CD4-positive, alpha-beta T cell treated with Interleukin-4 for 1 hour (primary cell): ENCODE results near the gene MOGAT2.
"Not testable (repeated sequence)": the region's sequence is repeated elsewhere in the genome, so short reads cannot be mapped to it uniquely, and the experiment has no call there.

ENCODE experiments used
- DNase-seq, 2 donors: peaks; one replicate each; pipeline ENCODE4 v3.0.0-alpha.2; 2020 to 2022

Gene MOGAT2

GRCh38 chr11:75717608-75718418, at the start of gene MOGAT2:
TSS of gene MOGAT2 (plus strand) at chr11:75717838. CDS start at chr11:75717889, 51 bp downstream.
- DNase-seq = no peak

GRCh38 chr11:75668451-75669297, 49.0 kb upstream of the MOGAT2 start, which contains the start of gene MAP6:
TSS of gene MAP6 (minus strand) at chr11:75669038. CDS start at chr11:75668369, 669 bp downstream.
- no peak for DNase-seq

GRCh38 chr11:75673977-75674582, 43.6 kb upstream of the MOGAT2 start:
- DNase-seq = peak in 1 of 2 donors; percentile 11

- DNase-seq = no peak
Observed at GRCh38 chr11:75677275-75677674, 40.4 kb upstream of the MOGAT2 start.

GRCh38 chr11:75677909-75678308, 39.7 kb upstream of the MOGAT2 start:
- no peak for DNase-seq

GRCh38 chr11:75678620-75679259, 38.9 kb upstream of the MOGAT2 start:
- no peak for DNase-seq

GRCh38 chr11:75679566-75679965, 38.1 kb upstream of the MOGAT2 start:
- no peak for DNase-seq

- not testable (repeated sequence) for DNase-seq
Observed at GRCh38 chr11:75683856-75684255, 33.8 kb upstream of the MOGAT2 start.

- peak in 1 of 2 donors; percentile 43 for DNase-seq
Observed at GRCh38 chr11:75689863-75690609, 27.6 kb upstream of the MOGAT2 start.

- no peak for DNase-seq
Observed at GRCh38 chr11:75691804-75692203, 25.8 kb upstream of the MOGAT2 start.

- DNase-seq = no peak
Observed at GRCh38 chr11:75697906-75698581, 19.6 kb upstream of the MOGAT2 start.

- DNase-seq = no peak
Observed at GRCh38 chr11:75700940-75701339, 16.7 kb upstream of the MOGAT2 start.

GRCh38 chr11:75703695-75704237, 13.9 kb upstream of the MOGAT2 start:
- no peak for DNase-seq

- no peak for DNase-seq
Observed at GRCh38 chr11:75705541-75705940, 12.1 kb upstream of the MOGAT2 start.

- peak; percentile 60 to 68 for DNase-seq
Observed at GRCh38 chr11:75706260-75706729, 11.3 kb upstream of the MOGAT2 start.

- DNase-seq = no peak
Observed at GRCh38 chr11:75714211-75714610, 3.4 kb upstream of the MOGAT2 start.

- DNase-seq = no peak
Observed at GRCh38 chr11:75715688-75716087, 1.9 kb upstream of the MOGAT2 start.

GRCh38 chr11:75716659-75717058, 979 bp upstream of the MOGAT2 start:
- DNase-seq = no peak

- DNase-seq = no peak
Observed at GRCh38 chr11:75718419-75719339, 1.0 kb downstream of the MOGAT2 start.
